ENCODE measurements around the gene DCTD.

DCTD gene

DNA sequence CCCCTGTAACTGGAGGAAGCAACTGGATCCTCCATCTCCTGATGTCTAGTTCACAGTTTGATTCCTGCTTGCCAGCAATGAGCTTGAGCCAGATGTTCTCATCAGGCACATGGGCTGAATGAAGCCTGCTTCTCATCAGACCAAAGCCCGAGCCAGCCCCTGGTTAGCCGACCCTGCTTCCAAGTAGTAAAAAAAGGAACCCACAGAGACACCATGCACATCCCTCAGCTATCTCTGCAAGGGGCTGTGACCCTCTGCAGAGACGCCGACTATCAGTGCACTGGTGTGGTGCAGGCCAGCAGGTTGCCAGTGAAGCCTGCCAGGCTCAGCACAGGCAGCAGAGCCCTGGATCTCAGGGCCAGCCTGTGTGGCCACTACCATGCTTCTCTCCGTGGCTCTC is 2.8 kb downstream of the DCTD start:
- Histone ChIP-seq H3K4me1 (peaks cover 0 to 19% (median 12%) of the 10 kb centered on the region in 4 donors), H3K36me3 (peaks cover 5 to 52% (median 48%) of the 10 kb centered on the region in 3 donors), H3K27ac (no peak overlapping the region), H3K9me3 (no peaks in the 10 kb centered on the region), H3K27me3 (no peaks in the 10 kb centered on the region), H3K4me3 (no peak overlapping the region)
- intact Hi-C loops (cut with DNase I; ENCODE audit: low total_unique reads) = loop anchor here (10.0 kb wide), 1 partner anchor 1740 kb away; no protein-coding TSS in a partner anchor
- DNase-seq = no peak
- no peak for TF ChIP-seq CTCF (IDR thresholded peaks at IDR 0.05)

DNA sequence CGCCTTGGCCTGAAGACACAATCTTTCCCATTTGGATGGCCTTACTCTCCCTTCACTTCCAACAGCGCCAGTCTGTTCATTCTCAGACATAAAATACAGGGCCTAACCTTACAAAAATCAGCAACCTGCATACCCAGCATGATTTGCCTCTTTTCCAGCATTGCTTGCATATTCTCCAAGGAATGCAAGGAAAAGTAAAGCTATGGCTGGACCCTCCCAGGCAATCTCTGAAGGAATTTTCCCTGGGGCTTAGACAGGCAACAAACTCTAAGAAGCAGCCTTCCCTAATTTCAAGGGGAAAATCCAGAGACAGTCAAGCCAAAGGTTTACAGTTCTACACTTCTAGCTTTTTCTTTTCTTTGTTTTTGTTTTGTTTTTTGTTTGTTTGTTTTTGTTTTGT is 3.6 kb downstream of the DCTD start:
- no peak for DNase-seq
- TF ChIP-seq CTCF (IDR thresholded peaks at IDR 0.05) = no peak
- Histone ChIP-seq H3K4me1 (peaks cover 0 to 15% (median 12%) of the 10 kb centered on the region in 4 donors), H3K36me3 (peaks cover 5 to 54% (median 48%) of the 10 kb centered on the region in 3 donors), H3K9me3 (no peaks in the 10 kb centered on the region), H3K27me3 (no peaks in the 10 kb centered on the region), H3K27ac (no peak overlapping the region), H3K4me3 (no peak overlapping the region)
- intact Hi-C loops (cut with DNase I; ENCODE audit: low total_unique reads) = loop anchor here (10.0 kb wide), 1 partner anchor 1741 kb away; no protein-coding TSS in a partner anchor

DNA sequence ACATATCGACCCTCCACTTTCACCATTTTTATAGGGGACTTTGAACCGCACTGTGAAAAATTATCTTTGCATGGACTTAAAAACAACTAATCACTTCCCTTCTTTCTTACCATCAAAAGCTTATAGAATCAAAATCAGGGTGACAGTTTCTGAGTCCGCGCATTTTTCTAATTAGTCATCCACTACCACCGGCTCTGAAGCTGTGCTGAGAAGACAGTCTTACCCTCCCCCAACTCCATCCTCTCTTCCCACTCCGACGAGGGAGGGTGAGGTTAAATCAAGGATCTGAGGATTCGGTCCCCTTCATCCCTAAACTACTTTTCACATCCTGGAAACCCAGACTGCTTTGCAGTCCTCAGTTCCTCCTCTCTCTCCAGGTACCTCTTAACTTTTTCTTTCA is 4.2 kb downstream of the DCTD start:
- no peak for TF ChIP-seq CTCF (IDR thresholded peaks at IDR 0.05)
- Histone ChIP-seq H3K9me3 (no peaks in the 10 kb centered on the region), H3K4me3 (no peak overlapping the region), H3K36me3 (peaks cover 5 to 54% (median 48%) of the 10 kb centered on the region in 3 donors), H3K27ac (no peak overlapping the region), H3K4me1 (peaks cover 0 to 10% (median 8%) of the 10 kb centered on the region in 4 donors), H3K27me3 (no peaks in the 10 kb centered on the region)
- DNase-seq = no peak
- intact Hi-C loops (cut with DNase I; ENCODE audit: low total_unique reads) = loop anchor here (10.0 kb wide), 1 partner anchor 1742 kb away; no protein-coding TSS in a partner anchor

DNA sequence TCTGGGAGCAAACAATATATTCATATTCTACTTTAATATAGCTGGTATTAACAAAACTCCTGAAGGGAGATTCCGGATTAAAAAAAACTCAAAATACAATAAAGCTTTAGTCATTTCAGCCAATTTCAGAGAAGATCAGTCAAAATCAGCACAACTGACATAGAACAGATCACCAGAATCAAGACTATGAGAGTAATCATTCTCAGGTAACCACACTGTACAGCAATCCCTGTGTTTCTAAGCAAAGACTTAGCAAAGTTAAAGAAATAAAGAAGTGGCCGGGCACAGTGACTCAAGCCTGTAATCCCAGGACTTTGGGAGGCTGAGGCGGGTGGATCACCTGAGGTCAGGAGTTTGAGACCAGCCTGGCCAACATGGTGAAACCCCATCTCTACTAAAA is 9.1 kb downstream of the DCTD start:
- Histone ChIP-seq H3K27ac (no peak overlapping the region), H3K4me3 (no peak overlapping the region), H3K36me3 (peaks cover 0 to 65% (median 52%) of the 10 kb centered on the region in 3 donors), H3K27me3 (no peaks in the 10 kb centered on the region), H3K9me3 (no peaks in the 10 kb centered on the region), H3K4me1 (no peaks in the 10 kb centered on the region)
- intact Hi-C loops (cut with DNase I; ENCODE audit: low total_unique reads) = no loop called here
- TF ChIP-seq CTCF (IDR thresholded peaks at IDR 0.05) = no peak
- DNase-seq = no peak

GRCh38 chr4:182907396-182907795 is 9.8 kb downstream of the DCTD start:
- Histone ChIP-seq H3K4me1 (no peaks in the 10 kb centered on the region), H3K9me3 (no peaks in the 10 kb centered on the region), H3K27ac (no peak overlapping the region), H3K27me3 (no peaks in the 10 kb centered on the region), H3K4me3 (no peak overlapping the region), H3K36me3 (peaks cover 0 to 65% (median 46%) of the 10 kb centered on the region in 3 donors)
- no peak for DNase-seq
- intact Hi-C loops (cut with DNase I; ENCODE audit: low total_unique reads) = no loop called here
- TF ChIP-seq CTCF (IDR thresholded peaks at IDR 0.05) = no peak

DNA sequence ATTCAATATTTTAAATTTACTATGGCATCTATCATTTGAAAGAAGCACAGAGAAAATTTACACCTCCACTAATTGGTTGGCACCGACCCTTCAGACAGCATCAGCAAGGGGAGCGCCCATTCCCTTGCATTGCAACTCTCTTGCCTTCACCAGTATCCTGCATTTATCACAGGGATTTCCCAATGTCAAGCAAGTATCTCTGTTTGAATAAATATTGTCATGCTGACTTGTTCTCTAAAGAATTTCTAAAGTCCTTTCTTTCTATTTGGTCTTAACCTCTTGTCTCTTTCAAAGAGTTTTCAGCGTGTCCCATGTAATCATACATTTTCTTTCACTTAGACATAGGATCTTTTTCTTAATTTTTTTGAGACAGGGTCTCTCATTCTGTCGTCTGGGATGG is 10.4 kb downstream of the DCTD start:
- intact Hi-C loops (cut with DNase I; ENCODE audit: low total_unique reads) = no loop called here
- TF ChIP-seq CTCF (IDR thresholded peaks at IDR 0.05) = no peak
- no peak overlapping the region for H3K27ac ChIP-seq
- no peaks in the 10 kb centered on the region for H3K27me3 ChIP-seq
- no peaks in the 10 kb centered on the region for H3K4me1 ChIP-seq
- peaks cover 0 to 67% (median 42%) of the 10 kb centered on the region in 3 donors for H3K36me3 ChIP-seq
- no peaks in the 10 kb centered on the region for H3K9me3 ChIP-seq
- H3K4me3 ChIP-seq = no peak overlapping the region
- no peak for DNase-seq

All from tibial artery (tissue), 4 donors.